HG03175 (cell line): ENCODE results near the gene FIS1.
A peak's percentile ranks its signal among the peaks of the same experiment; 100 is the strongest.
"Not testable (repeated sequence)": the region's sequence is repeated elsewhere in the genome, so short reads cannot be mapped to it uniquely, and the experiment has no call there.

Source experiments
- ATAC-seq: cut with Tn5 transposase; IDR thresholded peaks from one replicate; pipeline ENCODE4 v1.9.1; 2021; ENCODE audit warnings: mild to moderate bottlenecking, moderate library complexity; ENCODE audit not compliant: unreplicated experiment

Gene FIS1

DNA sequence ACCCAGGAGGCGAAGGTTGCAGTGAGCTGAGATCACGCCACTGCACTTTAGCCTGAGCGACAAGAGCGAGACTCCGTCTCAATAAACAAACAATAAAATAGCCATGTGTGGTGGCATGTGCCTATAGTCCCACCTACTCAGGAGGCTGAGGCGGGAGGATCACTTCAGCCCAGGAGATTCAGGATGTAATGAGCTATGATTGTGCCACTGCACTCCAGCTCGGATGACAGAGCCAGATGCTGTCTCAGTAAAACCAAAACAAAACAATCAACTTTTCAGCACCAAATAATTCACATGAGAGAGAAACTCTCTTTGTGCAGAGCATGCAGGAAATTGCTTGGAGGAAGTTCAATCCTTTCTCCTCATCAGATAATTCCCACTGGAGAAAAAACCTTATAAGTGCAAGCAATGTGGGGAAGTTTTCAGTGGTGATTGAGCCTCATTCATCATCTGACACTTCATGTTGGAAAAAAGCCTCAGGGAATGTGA is 13.4 kb upstream of the FIS1 start:
- ATAC-seq = no peak

DNA sequence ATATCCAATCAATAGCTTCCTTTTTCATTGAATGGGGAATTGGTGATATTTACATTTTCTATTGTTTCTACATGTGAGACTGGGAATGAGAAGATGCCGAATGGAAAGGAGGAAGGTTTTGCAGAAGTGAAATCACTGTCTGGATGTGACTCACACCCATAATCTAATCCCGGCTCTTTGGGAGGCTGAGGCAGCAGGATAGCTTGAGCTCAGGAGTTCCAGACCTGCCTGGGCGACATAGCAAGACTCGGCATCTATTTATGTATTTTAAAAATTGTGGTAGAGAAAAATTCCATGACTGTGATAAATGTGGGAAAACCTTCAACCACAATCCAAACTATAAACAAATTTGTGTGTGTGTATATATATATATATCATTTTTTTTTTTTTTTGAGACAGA is 10.9 kb upstream of the FIS1 start:
- no peak for ATAC-seq

DNA sequence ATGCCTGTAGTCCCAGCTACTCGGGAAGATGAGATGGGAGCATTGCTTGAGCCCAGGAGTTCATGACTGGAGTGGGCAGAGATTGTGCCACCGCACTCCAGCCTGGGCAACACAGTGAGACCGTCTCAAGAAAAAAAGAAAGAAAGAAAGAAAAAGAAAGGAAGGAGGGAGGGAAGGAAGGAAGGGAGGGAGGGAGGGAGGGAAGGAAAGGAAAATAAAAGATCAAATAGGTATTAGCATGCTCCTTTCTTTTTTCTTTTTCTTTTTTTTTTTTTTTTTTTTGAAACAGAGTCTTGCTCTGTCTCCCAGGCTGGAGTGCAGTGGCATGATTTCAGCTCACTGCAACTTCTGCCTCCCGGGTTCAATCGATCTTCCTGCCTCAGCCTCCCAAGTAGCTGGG is 8.3 kb upstream of the FIS1 start:
- not testable (repeated sequence) for ATAC-seq

DNA sequence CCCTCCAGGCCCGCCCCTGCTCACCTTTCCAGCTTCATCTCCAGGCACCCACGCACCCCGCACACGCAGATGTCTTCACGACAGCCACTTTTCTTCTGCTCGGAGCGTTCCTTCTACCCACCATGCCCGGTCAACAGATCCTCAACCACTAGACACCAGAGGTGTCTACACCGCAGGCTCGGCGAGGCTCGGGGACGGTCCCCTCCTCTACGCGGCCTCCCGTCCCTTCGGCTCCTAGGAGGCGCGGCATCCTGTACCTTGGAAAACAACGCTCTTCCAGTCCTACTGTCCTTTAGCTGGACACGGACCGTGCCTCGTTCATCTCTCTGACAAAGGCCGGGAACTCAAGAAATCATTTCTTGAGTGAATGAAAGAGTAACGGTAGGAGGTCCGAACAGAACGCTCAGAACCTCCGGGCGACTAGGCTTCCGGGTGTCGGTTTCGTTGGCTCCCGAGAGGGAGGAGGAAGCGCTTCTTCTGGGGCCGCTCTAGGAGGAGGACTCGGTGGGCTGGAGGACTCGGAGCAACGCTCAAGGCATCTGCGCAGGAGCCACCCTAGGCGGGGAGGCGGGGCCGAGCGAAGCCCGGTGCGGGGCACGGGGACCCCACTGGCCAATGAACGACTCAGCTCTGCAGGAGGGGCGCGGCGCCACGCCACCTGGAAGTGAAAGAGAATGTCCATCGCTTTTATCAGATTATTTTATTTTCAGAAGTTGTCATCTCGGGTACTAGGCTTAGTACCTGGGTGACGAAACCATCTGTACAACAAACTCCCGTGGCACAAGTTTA is 7.2 kb upstream of the FIS1 start:
- peak; percentile 98 for ATAC-seq

DNA sequence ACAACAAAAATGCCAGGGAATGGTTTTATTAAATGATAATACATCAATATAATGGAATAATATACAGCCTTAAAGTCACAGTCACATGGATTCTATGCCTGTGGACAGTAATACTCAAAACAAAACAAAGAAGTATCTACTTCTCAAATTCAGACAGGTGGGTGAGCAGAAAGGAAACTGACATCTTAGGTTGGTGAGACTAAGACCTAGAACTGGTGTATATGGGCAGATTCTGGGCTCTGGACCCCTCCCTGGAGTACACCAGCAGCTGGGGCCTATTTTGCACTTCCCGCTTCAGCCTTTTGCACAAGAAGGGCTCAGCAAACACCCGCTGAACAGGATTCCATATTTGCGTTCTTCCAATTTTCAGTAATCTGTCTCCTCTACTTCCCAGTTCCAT is 5.4 kb upstream of the FIS1 start:
- no peak for ATAC-seq

DNA sequence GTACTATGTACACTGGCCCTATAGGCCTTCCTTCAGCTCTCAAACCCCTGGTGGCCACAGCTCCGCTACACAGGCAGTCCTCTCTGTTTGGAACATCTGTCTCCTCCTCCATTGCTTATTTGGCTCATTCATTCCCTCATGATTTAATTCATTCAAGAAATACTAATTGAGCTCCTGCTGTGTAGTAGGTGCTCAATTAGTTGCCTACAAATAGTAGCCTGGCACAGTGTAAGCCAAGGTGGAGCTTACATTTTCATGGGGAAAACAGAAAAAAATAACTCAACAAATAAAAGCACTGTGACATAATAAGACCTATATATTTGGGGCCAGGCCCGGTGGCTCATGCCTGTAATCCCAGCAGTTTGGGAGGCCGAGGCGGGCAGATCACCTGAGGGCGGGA is 3.4 kb upstream of the FIS1 start:
- ATAC-seq = no peak

DNA sequence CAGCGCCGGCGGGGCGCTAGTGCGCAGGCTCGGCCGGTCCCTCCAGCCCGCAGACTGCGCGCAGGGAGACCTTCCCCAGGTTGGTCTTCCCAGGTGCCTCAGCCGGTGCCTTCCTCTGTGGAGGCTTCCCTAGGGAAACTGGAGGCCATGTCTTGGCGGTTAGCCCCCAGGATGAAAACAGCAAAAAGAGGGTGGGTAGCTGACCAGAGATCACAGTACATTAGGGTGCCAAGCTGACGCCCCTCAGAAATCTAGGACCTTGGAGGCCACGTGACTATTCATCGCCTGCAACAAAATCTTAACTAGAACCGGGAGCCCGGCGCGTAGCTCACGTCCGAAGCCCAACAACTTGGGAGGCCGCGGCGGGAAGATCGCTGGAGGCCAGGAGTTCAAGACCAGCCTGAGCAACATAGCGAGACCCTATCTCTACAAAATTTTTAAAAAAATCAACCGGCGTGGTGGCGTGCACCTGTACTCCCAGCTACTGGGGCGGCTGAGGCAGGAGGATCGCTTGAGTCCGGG is 327 bp upstream of the FIS1 start:
- ATAC-seq = no peak

DNA sequence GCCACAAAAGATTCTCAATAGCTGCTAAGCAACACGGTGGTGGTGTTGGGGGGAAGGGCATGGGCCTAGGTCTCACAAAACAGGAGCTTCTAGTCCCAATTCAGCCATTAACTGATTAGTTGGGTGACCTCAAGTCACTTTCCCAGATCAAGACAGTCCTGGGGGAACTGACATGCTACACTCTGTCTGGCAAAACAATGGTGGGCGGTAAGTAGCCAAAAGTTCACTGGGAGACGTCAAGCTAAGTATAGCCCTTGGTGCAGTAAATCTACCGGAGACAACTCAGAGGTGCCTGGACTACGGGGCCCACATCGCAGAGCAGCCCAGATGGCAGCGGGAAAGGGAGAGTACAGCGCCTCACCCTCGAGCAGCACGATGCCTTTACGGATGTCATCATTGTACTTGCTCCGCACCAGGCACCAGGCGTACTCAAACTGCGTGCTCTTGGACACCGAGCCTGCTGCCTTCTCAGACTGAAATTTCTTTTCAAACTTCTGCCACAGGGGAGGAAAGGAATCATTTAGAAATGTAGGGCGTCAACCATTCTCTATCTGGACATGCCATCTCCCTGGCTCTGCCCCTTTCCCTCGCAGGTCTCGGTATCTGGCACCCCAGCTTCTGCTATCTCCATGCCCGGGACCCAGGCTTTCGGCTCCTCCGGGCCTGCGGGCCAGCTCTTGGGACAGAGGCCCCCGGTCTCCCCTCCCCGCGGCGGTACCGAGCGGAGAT is 1.1 kb downstream of the FIS1 start:
- no peak for ATAC-seq

DNA sequence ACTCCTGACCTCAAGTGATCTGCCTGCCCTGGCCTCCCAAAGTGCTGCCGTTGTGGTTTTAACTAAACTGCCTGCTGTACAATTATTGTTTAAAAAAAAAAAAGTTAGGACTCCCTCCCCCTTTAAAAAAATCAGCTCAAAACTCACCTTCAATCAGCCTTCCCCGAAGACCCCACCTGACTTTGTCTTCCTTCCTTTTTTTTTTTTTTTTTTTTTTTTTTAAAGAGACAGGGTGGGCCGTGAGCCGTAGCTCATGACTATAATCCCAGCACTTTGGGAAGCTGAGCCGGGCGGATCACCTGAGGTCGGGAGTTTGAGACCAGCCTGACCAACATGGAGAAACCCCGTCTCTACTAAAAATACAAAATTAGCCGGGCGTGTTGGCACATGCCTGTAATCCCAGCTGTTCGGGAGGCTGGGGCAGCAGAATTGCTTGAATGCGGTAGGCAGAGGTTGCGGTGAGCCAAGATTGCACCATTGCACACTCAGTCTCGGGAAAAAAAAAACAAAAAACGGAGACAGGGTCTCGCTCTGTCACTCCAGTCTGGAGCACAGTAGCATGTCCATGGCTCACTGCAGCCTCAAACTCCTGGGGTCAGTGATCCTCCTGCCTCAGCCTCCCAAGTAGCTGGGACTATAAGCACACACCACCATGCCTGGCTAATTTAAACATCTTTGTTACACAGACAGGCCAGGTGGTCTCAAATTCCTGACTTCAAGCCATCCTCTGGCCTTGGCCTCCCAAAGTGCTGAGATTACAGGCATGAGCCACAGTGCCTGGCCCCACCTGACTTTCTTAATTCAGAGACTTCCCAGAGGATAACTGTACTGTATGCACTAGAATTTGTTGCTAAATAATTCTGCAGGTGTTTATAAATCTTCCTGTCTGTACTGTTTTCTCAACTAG is 3.2 kb downstream of the FIS1 start:
- ATAC-seq = no peak

DNA sequence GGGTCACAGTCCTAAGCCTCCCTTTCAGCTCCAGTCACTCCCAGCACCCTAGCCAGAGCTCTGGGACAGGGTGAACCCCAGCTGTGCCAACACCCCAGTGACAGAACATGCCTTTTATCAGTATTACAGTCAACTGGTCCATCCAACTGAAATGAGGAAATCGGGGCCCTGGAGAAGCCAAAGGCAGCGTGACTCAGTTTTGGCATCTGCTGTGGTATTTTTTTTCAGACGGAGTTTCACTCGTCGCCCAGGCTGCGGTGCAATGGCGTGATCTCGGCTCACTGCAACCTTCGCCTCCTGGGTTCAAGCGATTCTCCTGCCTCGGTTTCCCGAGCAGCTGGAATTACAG is 3.9 kb downstream of the FIS1 start:
- no peak for ATAC-seq

DNA sequence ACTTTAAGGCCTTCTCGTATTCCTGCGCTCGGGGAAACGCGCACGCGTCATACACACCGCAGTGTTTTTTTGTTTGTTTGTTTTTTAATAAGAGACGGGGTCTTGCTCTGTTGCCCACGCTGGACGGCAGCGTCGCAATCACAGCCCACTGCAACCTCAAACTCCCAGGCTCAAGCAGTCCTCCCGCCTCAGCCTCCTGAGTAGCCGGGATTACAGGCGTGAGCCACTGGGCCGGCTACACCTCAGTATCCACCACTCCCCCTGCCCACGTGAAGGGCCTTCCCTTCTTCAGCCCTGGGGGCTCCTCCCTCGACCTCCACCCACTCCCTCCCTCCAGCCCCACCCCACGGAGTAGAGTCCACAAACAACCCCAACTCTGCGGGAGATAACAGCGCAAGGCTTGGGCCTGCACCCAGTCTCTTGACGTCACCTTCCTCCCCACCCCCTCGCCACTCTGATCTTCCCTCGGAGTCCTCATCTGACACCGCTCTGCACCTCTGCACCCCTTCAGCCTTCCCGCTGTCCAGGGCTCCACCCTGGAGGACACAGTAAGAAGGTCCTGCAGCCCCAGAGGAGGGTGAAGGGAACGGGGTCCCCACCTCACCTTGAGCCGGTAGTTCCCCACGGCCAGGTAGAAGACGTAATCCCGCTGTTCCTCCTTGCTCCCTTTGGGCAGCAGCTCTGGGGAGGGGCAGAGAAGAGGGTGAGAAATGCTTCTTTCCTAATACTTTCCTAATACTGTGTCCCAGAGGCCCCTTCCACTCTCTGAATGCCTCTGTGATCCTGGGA is 4.5 kb downstream of the FIS1 start:
- no peak for ATAC-seq

DNA sequence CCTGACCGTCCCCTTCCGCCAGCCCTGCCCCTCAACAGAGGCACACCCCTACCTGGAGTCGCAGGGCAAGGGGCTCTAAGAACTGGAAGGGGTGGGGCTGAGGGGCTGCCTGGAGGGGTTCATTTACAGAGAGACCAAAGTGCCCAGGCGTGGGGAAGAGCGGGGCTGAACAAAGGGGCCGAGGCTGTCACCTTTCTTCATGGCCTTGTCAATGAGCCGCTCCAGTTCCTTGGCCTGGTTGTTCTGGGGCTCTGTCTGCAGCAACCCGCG is 5.0 kb downstream of the FIS1 start:
- ATAC-seq = no peak

DNA sequence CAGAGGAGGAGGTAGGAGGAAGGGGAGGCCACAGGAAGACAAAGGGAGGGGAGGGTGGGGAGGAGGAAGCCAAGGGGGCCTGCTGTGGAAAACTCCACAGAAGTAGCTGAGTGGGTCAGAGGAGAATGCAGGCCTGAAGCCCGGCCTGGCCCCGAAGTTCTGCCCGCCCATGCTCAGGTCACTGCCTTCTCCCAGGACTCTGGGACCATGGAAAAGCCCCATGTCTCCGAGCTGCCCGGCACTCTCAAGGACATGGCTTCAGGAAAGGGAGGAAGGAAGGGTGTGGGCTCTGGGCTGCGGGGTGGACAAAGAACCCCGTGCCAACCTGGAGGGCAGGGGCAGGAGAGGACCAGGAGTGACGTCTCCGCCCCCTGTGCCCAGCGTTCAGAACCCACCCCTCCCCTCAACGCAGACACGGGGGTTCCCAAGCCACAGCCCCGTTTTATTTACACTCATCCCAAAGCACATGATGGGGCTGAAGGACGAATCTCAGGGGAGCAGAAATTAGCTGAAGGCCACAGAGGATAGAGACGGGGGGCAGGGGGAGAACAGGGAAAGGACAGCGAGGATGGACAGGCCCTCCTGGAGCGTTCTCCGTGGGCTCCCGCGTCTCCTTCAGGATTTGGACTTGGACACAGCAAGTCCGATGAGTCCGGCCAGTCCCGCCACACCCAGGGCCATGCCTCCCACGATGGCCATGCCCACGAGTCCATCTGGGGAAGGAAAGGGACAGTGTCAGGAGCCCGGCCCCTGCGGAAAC is 5.5 kb downstream of the FIS1 start:
- no peak for ATAC-seq

DNA sequence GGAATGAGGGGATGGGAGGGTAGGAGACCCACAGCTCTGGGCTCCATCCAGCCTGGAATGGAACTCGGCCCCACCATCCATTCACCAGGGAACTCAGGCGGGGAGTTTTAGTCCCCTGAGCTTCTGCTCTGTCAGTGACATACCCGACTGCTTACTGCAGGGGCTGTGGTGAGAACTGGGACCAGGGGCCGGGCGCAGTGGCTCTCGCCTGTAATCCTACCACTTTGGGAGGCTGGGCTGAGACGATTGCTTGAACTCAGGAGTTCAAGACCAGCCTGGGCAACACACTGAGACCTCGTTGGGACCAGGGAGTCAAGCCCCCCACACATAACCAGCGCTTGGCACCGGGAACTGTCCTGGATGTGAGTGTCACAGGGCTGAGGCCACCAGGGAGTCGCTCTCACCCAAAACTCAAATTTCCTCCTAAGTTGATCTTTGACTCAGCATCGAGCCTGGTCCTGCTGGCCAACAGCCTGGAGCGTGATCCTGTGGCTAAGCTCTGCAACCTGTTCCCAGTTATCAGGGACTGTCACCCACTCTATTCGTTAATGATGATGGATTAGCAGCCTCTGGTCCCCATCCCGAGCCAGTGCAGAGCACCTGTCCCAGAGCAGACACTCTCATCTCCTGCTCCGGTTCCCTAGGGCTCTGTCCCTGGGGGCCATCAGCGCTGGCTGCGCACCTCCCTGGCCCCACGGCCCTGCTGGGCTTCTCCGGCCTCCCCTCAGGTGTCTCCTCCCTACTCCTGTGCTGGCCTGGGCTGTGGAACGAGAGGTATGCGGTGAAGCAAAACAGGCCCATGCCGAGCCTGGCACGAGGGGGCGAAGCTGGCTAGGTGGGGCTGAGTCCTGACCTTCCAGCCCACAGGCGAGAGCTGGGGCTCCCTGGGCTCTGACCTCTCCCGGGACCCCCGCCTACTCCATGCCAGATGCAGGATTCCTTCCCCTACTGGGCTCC is 6.4 kb downstream of the FIS1 start:
- no peak for ATAC-seq

DNA sequence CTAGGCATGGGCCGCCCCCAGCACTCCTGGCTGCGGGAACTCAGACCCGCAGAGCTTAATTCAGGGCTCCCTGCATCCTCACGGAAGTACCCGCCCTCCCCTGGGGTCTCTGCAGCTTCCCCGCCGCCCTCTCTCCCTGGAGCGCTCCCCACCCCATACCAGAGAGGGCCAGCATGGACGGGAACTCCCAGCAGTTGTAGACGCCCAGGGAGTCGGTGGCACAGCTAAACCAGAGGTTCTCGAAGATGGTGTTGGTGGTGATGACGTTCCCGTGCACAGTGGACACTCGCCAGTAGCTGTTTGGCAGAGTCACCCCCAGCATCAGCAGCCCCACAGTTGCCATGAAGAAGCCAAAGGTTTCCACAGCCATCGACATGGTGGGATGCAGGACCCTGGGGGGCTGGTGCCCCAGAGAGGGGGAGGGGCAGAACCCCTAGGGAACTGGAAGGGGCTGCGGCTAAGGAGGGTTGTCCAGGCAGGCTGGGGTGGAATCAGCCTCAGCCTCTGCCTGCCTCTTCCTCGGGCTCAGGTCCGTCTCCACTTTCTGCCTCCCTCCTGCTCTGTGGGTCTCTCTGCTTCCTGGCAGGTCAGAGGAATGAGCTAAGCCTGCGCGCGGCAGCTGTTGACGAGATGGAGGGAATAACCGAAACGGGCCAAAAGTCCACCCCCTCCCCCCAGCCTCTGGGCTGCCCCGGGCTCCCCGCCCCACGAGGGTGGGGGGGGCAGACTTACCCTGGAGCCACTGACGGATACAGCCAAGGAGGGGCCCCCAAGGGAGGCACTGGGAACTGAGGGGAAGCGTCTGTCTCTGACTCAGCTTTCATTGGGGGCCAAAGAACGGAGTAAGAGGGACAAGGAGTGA is 7.4 kb downstream of the FIS1 start, which contains the start of gene CLDN15:
Gene CLDN15 (minus strand): TSS at position 597 of the 862 bp plus-strand sequence. CDS start 221 bp downstream, at position 376.
- ATAC-seq = no peak

DNA sequence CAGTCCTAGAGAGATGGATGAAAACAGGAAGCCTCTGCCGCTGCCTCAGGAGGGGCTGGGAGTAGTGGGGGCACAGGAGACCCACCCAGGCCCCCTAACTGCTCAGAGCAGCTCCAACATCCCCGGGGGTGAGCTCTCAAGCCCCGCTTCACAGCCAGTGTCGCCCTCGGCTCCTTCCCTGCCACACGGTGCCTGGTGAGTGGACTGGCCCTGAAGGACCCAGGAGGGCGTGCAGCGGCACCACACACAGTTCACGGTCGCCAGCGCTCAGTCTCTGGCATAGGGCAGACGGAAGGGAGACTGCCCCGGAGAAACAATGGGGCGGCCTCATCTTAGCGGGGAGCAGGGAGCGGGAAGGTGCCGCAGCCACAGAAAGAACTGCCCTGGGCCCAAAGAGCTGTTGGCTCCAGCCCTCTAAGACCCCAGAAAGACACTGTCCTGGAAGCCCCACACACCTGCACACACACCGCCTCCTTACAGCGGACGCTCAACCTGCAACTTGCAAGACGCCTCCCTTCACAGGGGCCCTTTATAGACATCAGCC is 8.5 kb downstream of the FIS1 start:
- no peak for ATAC-seq

DNA sequence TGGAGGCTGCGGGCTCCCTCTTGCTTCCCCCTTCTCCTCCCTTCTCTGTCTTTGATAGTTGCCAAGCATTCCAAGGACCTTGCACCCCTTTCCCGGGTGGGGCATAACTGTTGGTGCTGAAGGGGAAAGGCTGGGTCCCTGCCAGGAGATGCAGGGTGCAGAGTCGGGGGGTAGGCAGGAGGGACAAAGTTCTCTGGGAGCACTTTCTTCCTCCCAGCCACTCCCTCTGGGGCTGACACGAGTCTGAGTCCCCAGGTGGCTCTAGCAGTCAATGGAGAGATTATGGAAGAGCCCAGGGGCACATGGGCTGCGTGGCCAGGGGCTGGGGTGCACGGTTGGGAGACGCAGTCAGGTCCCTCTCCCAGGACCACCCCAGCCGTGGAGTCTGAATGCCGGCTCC is 9.4 kb downstream of the FIS1 start:
- no peak for ATAC-seq
